DOHH2 (cell line): ENCODE data around the gene GOLGA2.
"Not testable (repeated sequence)": the region's sequence is repeated elsewhere in the genome, so short reads cannot be mapped to it uniquely, and the experiment has no call there.

Experiments
- H3F3A ChIP-seq: fragments of 200-600 bp; sonication (generic), shearing (Covaris generic); 2 replicates; pipeline ENCODE4 v1.6.0; 2016; ENCODE audit warnings: antibody characterized with exemption, mild to moderate bottlenecking; ENCODE audit not compliant: control insufficient read depth, insufficient read depth
- H3K27ac ChIP-seq: fragments of 200-600 bp; sonication (generic); 2 replicates; pipeline ENCODE4 v1.5.1; 2014; ENCODE audit warnings: low read depth, mild to moderate bottlenecking, low read length, moderate library complexity
- H3K27me3 ChIP-seq: fragments of 200-600 bp; sonication (generic); 2 replicates; pipeline ENCODE4 v1.6.1; 2014; ENCODE audit warnings: mild to moderate bottlenecking, low read length, mixed read lengths; ENCODE audit not compliant: control insufficient read depth
- H3K36me3 ChIP-seq: fragments of 200-600 bp; sonication (generic); 2 replicates; pipeline ENCODE4 v1.6.1; 2014; ENCODE audit warnings: mild to moderate bottlenecking, low read length, moderate library complexity, mixed read lengths; ENCODE audit not compliant: control insufficient read depth
- H3K4me1 ChIP-seq: fragments of 200-600 bp; sonication (generic); 2 replicates; pipeline ENCODE4 v1.6.1; 2014; ENCODE audit warnings: mild to moderate bottlenecking, low read length, mixed read lengths; ENCODE audit not compliant: control insufficient read depth
- H3K4me2 ChIP-seq: fragments of 200-600 bp; sonication (generic); 2 replicates; pipeline ENCODE4 v1.6.0; 2014; ENCODE audit warnings: mild to moderate bottlenecking, low read length, moderate library complexity
- H3K4me3 ChIP-seq: fragments of 200-600 bp; sonication (generic); 2 replicates; pipeline ENCODE4 v1.5.1; 2014; ENCODE audit warnings: mild to moderate bottlenecking, low read length, mixed read lengths
- H3K79me2 ChIP-seq: fragments of 200-600 bp; sonication (generic); 2 replicates; pipeline ENCODE4 v1.6.1; 2014; ENCODE audit warnings: mild to moderate bottlenecking, low read length, mixed read lengths; ENCODE audit not compliant: control insufficient read depth
- H3K9me2 ChIP-seq: fragments of 200-600 bp; sonication (generic); replicated peaks from 2 replicates; pipeline ENCODE4 v1.6.1; 2014; ENCODE audit warnings: mild to moderate bottlenecking, low read length, mixed read lengths; ENCODE audit not compliant: control insufficient read depth
- H3K9me3 ChIP-seq: fragments of 200-600 bp; sonication (generic); 2 replicates; pipeline ENCODE4 v1.6.1; 2014; ENCODE audit warnings: antibody characterized with exemption, low read length, mixed read lengths; ENCODE audit not compliant: control insufficient read depth, insufficient read depth
- H4K20me1 ChIP-seq: fragments of 200-600 bp; sonication (generic); 2 replicates; pipeline ENCODE4 v1.6.0; 2014; ENCODE audit warnings: low read depth, mild to moderate bottlenecking, antibody characterized with exemption, low read length, moderate library complexity; ENCODE audit not compliant: control insufficient read depth, insufficient read depth
- CTCF ChIP-seq: fragments of 200-600 bp; sonication (generic); IDR thresholded peaks from one replicate; pipeline ENCODE4 v1.5.1; 2014; ENCODE audit warnings: antibody characterized with exemption, mild to moderate bottlenecking, low read depth, low read length; ENCODE audit not compliant: poor library complexity, severe bottlenecking
- EZH2phosphoT487 ChIP-seq: fragments of 200-600 bp; sonication (generic); IDR thresholded peaks from 2 replicates; pipeline ENCODE4 v1.6.1; 2017; ENCODE audit warnings: borderline replicate concordance, mild to moderate bottlenecking, antibody characterized with exemption, low read length, moderate library complexity, mixed read lengths

The GOLGA2 gene

GRCh38 chr9:128285033-128285784, 9.4 kb upstream of the GOLGA2 start:
- Histone ChIP-seq H3K27ac (no peak overlapping the region), H4K20me1 (no peaks in the 10 kb centered on the region), H3K27me3 (no peaks in the 10 kb centered on the region), H3K9me2 (no peaks in the 10 kb centered on the region), H3K4me1 (peaks cover 3% of the 10 kb centered on the region; the same call in 1 of the 2 replicates), H3K9me3 (no peaks in the 10 kb centered on the region), H3K4me2 (no peak overlapping the region), H3F3A (no peaks in the 10 kb centered on the region), H3K4me3 (no peak overlapping the region), H3K79me2 (no peaks in the 10 kb centered on the region), H3K36me3 (no peaks in the 10 kb centered on the region)
- TF ChIP-seq EZH2phosphoT487 (no peak), CTCF (no peak)

GRCh38 chr9:128282500-128282899, 6.7 kb upstream of the GOLGA2 start:
- Histone ChIP-seq H3K79me2 (no peaks in the 10 kb centered on the region), H3K4me2 (no peak overlapping the region), H3F3A (no peaks in the 10 kb centered on the region), H3K27ac (no peak overlapping the region), H3K36me3 (no peaks in the 10 kb centered on the region), H3K27me3 (no peaks in the 10 kb centered on the region), H4K20me1 (no peaks in the 10 kb centered on the region), H3K9me2 (no peaks in the 10 kb centered on the region), H3K4me3 (no peak overlapping the region), H3K4me1 (peaks cover 3% of the 10 kb centered on the region; the same call in 1 of the 2 replicates), H3K9me3 (no peaks in the 10 kb centered on the region)
- TF ChIP-seq EZH2phosphoT487 = no peak
- no peak for TF ChIP-seq CTCF

GRCh38 chr9:128280084-128280622, 4.3 kb upstream of the GOLGA2 start:
- Histone ChIP-seq H3K9me2 (no peaks in the 10 kb centered on the region), H3K27me3 (no peaks in the 10 kb centered on the region), H3K27ac (no peak overlapping the region), H3K36me3 (no peaks in the 10 kb centered on the region), H3K4me3 (no peak overlapping the region), H3F3A (no peaks in the 10 kb centered on the region), H3K79me2 (peaks cover 12% of the 10 kb centered on the region), H3K4me1 (peaks cover 9% of the 10 kb centered on the region), H3K4me2 (no peak overlapping the region), H3K9me3 (no peaks in the 10 kb centered on the region), H4K20me1 (no peaks in the 10 kb centered on the region)
- TF ChIP-seq CTCF = no peak
- TF ChIP-seq EZH2phosphoT487 = no peak

- H3K4me3 ChIP-seq, H3K4me2 ChIP-seq, H3K27ac ChIP-seq, H3F3A ChIP-seq, H3K27me3 ChIP-seq, H3K9me3 ChIP-seq, H4K20me1 ChIP-seq, H3K9me2 ChIP-seq, H3K36me3 ChIP-seq: not testable (repeated sequence)
- Histone ChIP-seq H3K4me1 (peaks cover 15% of the 10 kb centered on the region), H3K79me2 (peaks cover 19% of the 10 kb centered on the region)
Observed at GRCh38 chr9:128279088-128280073, 3.6 kb upstream of the GOLGA2 start.
